GM21528 (cell line): Measurements from ENCODE around the gene CLEC2B.

ENCODE experiments used
- ATAC-seq: cut with Tn5 transposase; IDR thresholded peaks from one replicate; pipeline ENCODE4 v1.9.1; 2021; ENCODE audit warnings: mild to moderate bottlenecking, moderate library complexity; ENCODE audit not compliant: unreplicated experiment, low FRiP score

CLEC2B gene

DNA sequence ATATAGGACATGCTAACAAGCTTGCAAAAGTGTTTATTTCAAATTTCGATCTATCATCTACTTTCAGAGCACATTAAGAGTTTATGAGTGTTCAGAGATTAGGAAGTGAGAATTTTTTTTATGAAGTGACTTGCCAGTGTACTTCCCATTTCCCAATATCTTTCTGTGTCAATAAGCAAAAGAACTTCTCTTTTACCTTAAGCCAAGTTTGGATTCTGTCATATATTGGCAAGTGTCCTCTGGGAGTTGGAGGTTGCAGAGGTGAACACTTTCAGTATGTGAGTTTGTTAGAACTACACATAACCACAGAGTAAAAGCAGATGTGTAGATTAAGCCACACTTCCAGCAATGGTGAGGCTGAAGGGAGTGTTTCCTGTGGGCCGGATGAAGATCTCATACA is 58.5 kb downstream of the CLEC2B start:
- no peak for ATAC-seq

DNA sequence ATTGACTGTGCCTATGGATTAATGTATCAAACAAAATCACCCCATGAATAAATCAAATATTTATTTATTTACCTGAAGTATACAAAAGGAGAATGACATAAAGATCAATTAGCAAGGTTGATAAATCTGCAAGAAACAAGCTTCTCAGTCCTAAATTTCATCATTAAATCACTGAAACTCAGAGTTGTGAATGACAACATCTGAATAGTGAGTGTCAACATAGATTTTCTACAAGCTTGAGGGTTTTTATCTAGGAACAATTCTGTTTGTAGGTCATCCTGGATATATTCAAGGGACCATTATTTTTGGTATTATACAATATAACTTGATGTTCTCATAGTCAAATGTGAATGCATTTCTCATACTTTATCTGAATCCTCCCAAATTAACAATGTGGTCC is 59.3 kb downstream of the CLEC2B start:
- no peak for ATAC-seq

DNA sequence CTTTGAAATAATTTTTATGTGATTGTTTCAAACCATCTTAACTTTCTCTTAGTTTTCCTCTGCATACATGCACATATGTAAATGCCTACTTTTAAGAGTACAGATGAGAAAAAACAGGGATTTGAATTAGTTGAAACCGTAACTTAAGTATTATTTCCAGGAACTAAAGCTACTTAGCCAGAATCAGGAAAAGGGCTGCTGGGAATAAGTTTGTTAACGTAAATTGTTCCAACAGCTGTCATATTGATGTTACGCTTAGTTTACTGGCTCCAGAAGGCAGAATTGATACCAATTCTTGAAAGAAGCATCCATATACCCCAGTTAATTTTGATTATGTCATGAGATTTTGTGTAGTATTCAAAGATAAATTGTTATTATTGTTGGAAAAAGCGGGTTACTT is 59.8 kb downstream of the CLEC2B start:
- no peak for ATAC-seq

DNA sequence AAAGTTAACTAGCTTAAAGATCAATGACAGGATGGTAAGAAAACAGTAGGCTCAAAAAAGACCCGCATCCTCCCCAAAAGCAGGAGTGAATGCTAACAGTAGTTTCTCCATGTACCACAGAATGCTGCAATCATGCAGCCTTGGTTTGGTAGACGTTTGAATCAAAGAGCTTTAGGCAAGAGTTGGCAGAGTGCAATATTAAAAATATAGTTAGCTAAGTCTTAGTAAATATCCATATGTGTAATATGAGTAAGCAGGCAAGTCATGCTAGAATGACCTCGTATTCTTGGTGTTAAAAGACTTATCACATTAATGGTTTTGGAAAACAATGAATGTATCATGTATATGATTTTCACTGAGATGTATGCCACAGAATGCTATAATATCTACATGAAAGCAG is 60.6 kb downstream of the CLEC2B start:
- no peak for ATAC-seq

DNA sequence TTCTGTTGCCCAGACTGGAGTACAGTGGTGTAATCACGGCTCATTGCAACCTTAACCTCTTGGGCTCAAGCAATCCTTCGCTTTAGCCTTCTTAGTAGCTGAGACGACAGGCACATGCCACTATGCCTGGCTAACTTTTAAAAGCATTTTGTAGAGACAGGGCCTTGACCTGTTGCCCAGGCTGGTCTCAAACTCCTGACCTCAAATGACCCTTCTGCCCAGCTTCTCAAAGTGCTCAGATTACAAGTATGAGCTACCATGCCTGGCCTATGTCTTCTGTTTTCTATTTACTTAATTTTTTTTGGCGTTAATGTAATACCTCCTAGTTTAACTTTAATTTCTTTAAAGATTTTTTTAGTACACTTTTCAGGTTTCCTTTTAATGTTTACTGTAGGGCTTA is 62.4 kb downstream of the CLEC2B start:
- ATAC-seq, result no peak

DNA sequence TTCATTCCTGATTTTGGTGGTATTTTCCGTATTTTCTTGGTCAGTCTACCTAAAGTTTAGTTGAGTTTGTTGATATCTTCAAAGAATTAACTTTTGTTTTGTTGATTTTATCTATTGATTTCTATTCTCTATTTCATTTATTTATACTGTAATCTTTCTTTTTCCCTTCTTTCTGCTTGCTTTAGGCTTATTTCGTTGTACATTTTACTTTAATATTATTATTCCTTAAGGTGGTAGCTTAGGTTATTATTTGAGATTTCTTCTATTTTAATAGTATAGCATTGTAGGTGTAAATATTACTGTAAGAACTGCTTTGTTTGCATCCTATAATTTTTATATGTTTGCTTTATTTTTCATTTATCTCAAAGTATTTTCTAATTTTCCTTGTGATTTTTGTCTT is 63.3 kb downstream of the CLEC2B start:
- no peak for ATAC-seq
